Endothelial cell of umbilical vein (primary cell): Measurements from ENCODE around the gene ACSS1. TPM values are rescaled to one million over a fixed set of nuclear protein-coding genes. Genes with fewer than 3 reads are reported as not detected.

Experiments used
- BruUV-seq: library from RNA; stranded (reverse); fragments of 400-500 nt; replicated peaks from 2 replicates; lab custom pipeline; 2021; lab: Mats Ljungman, UMichigan
- CTCF ChIA-PET: fragments of 300-600, 350-600 bp; sonication (Branson Sonifier 250); formaldehyde crosslinking; loops from one replicate; lab custom pipeline; 2021; ENCODE audit warnings: antibody characterized with exemption, inconsistent platforms; lab: Charles Lee
- POLR2A ChIA-PET: fragments of 300-600, 350-600 bp; sonication (Branson Sonifier 250); formaldehyde crosslinking; loops from one replicate; lab custom pipeline; 2021; ENCODE audit warnings: antibody characterized with exemption, inconsistent platforms; lab: Charles Lee
- DNase-seq: peaks from one replicate; pipeline ENCODE4 v3.0.0-alpha.2; 2011; ENCODE audit warnings: low read depth, low spot score
- FAIRE-seq: peaks from 2 replicates; lab custom pipeline; 2011; peaks lifted over from hg19 to GRCh38; lab: Jason Lieb, UNC
- H2AFZ ChIP-seq: 2 replicates; pipeline ENCODE4 v1.6.0; 2012; ENCODE audit warnings: low read depth, low read length, control low read depth, inconsistent platforms
- H3K27ac ChIP-seq: 2 replicates; pipeline ENCODE4 v1.5.1; 2011; ENCODE audit warnings: low read depth, mild to moderate bottlenecking, control low read depth, low read length, moderate library complexity; ENCODE audit not compliant: insufficient read depth
- H3K27me3 ChIP-seq, 2 experiments: 2 replicates each; pipeline versions ENCODE4 v1.6.0 to v1.6.1; 2011; ENCODE audit warnings: low read length in 2 of 2, mixed read lengths in 1 of 2; ENCODE audit not compliant: control insufficient read depth in 2 of 2, insufficient read depth in 2 of 2
- H3K36me3 ChIP-seq, 2 experiments: 2 replicates in 1 of 2; 3 replicates in 1 of 2; pipeline ENCODE4 v1.5.1; 2011; ENCODE audit warnings: low read length in 2 of 2, mild to moderate bottlenecking in 1 of 2, moderate library complexity in 1 of 2; ENCODE audit not compliant: control insufficient read depth in 2 of 2, insufficient read depth in 2 of 2; ENCODE audit errors: extremely low read depth in 1 of 2
- H3K4me1 ChIP-seq: 3 replicates; pipeline ENCODE4 v1.5.1; 2011; ENCODE audit warnings: mild to moderate bottlenecking, low read length; ENCODE audit not compliant: control insufficient read depth, insufficient read depth; ENCODE audit errors: extremely low read depth
- H3K4me2 ChIP-seq: 2 replicates; pipeline ENCODE4 v1.6.1; 2011; ENCODE audit warnings: low read length, control low read depth, mixed read lengths; ENCODE audit not compliant: insufficient read depth
- H3K4me3 ChIP-seq, 3 experiments: fragments of 200-600 bp in 1 of 3; sonication (generic), shearing (Covaris generic) in 1 of 3; replicated peaks in 1 of 3; 2 replicates each; pipeline ENCODE4 v1.5.1; 2011 to 2016; ENCODE audit warnings: control low read depth in 3 of 3, low read length in 3 of 3, mild to moderate bottlenecking in 2 of 3, inconsistent platforms in 1 of 3, low read depth in 1 of 3, moderate library complexity in 1 of 3; ENCODE audit not compliant: insufficient read depth in 1 of 3
- H3K79me2 ChIP-seq: 2 replicates; pipeline ENCODE4 v1.6.0; 2012; ENCODE audit warnings: low read length, inconsistent platforms; ENCODE audit not compliant: control insufficient read depth, insufficient read depth
- H3K9ac ChIP-seq: replicated peaks from 2 replicates; pipeline ENCODE3; 2011; ENCODE audit warnings: low read length, control low read depth; ENCODE audit not compliant: insufficient read depth; ENCODE audit errors: extremely low read depth
- H3K9me1 ChIP-seq: replicated peaks from 3 replicates; pipeline ENCODE4 v1.6.0; 2011; ENCODE audit warnings: mild to moderate bottlenecking, low read length; ENCODE audit not compliant: control insufficient read depth, insufficient read depth; ENCODE audit errors: extremely low read depth
- H3K9me3 ChIP-seq: replicated peaks from 2 replicates; pipeline ENCODE4 v1.5.1; 2012; ENCODE audit warnings: low read length, inconsistent platforms; ENCODE audit not compliant: control insufficient read depth, insufficient read depth
- H4K20me1 ChIP-seq: replicated peaks from 2 replicates; pipeline ENCODE3; 2011; ENCODE audit warnings: mild to moderate bottlenecking, low read length; ENCODE audit not compliant: control insufficient read depth, insufficient read depth; ENCODE audit errors: extremely low read depth
- CTCF ChIP-seq, 2 donors: IDR thresholded peaks; 1 replicate in 1 of 2; 2 replicates in 1 of 2; pipeline ENCODE4 v1.5.1; 2011; ENCODE audit warnings: low read length in 2 of 2, mild to moderate bottlenecking in 2 of 2, moderate library complexity in 2 of 2, control low read depth in 1 of 2, inconsistent platforms in 1 of 2, low read depth in 1 of 2; ENCODE audit not compliant: insufficient read depth in 1 of 2; ENCODE audit errors: extremely low read depth in 1 of 2
- EZH2 ChIP-seq: IDR thresholded peaks from 2 replicates; pipeline ENCODE4 v1.6.1; 2012; ENCODE audit warnings: borderline replicate concordance, low read depth, mild to moderate bottlenecking, moderate library complexity, low read length, inconsistent platforms; ENCODE audit not compliant: severe bottlenecking
- FOS ChIP-seq: IDR thresholded peaks from 2 replicates; pipeline ENCODE4 v1.6.1; 2011; ENCODE audit warnings: mild to moderate bottlenecking, low read length, moderate library complexity, borderline replicate concordance; ENCODE audit not compliant: insufficient read depth
- GATA2 ChIP-seq: IDR thresholded peaks from 2 replicates; pipeline ENCODE4 v1.7.0; 2011; ENCODE audit warnings: low read depth, mild to moderate bottlenecking, moderate library complexity, mixed read lengths, low read length; ENCODE audit not compliant: insufficient read length, insufficient read depth
- JUN ChIP-seq: IDR thresholded peaks from 2 replicates; pipeline ENCODE4 v1.6.1; 2011; ENCODE audit warnings: borderline replicate concordance, low read depth; ENCODE audit not compliant: insufficient read length, insufficient read depth
- MAX ChIP-seq: IDR thresholded peaks from 2 replicates; pipeline ENCODE4 v1.6.1; 2011; ENCODE audit not compliant: insufficient read depth, insufficient read length
- MYC ChIP-seq: IDR thresholded peaks from one replicate; pipeline ENCODE4 v1.6.1; 2011; ENCODE audit warnings: mild to moderate bottlenecking, low read depth, low read length
- POLR2A ChIP-seq: IDR thresholded peaks from 2 replicates; pipeline ENCODE4 v1.6.1; 2012; ENCODE audit warnings: low read depth, mild to moderate bottlenecking, control low read depth, low read length
- POLR2AphosphoS5 ChIP-seq: IDR thresholded peaks from 2 replicates; pipeline ENCODE4 v1.6.1; 2012; ENCODE audit warnings: low read depth, mild to moderate bottlenecking, control low read depth, low read length, moderate library complexity; ENCODE audit not compliant: insufficient read depth
- dilution Hi-C: fragments of 300-500 bp; cut with MboI; formaldehyde crosslinking; loops from one replicate; pipeline ENCODE4 v1.15.0; 2019; ENCODE audit warnings: low sequenced_read_pairs; ENCODE audit not compliant: extremely low pct_ligation_motif_present
- intact Hi-C: fragments of 100-400 bp; cut with micrococcal nuclease; formaldehyde crosslinking; loops from one replicate; pipeline ENCODE4 v1.10.0; 2022
- polyA plus RNA-seq, 4 experiments: library from polyadenylated mRNA; depleted of rRNA in 3 of 4; stranded (reverse) in 3 of 4; unstranded in 1 of 4; fragments of >200 nt; gene quantifications; 2 replicates each; pipeline versions ENCODE4 v1.2.1 to v1.2.3, GENCODE V29; 2011 to 2012; ENCODE audit warnings: missing spikeins in 1 of 4
- total RNA-seq: library from RNA; stranded (reverse); gene quantifications from 2 replicates; pipeline ENCODE4 v1.2.3, GENCODE V29; 2021

The ACSS1 gene
- total and polyA plus RNA-seq, 2 donors (not counting 3 experiments of a cell fraction or from before 2014, with no cell fraction given): 6.2 to 17.9 TPM

GRCh38 chr20:25031241-25031640 lies 26.7 kb downstream of the ACSS1 start:
- FAIRE-seq (no peak), DNase-seq (no peak)
- ChIA-PET POLR2A (no interaction called here), CTCF (no interaction called here)
- Histone ChIP-seq H3K27ac (no peak overlapping the region), H3K4me1 (peaks cover 6% of the 10 kb centered on the region), H3K4me2 (no peak overlapping the region), H3K36me3 (no peaks in the 10 kb centered on the region), H3K4me3 (no peak overlapping the region), H3K79me2 (no peaks in the 10 kb centered on the region), H2AFZ (no peak overlapping the region), H4K20me1 (no peaks in the 10 kb centered on the region), H3K9me1 (no peaks in the 10 kb centered on the region), H3K9me3 (no peaks in the 10 kb centered on the region), H3K9ac (no peak overlapping the region), H3K27me3 (no peaks in the 10 kb centered on the region)
- no TSS peak for BruUV-seq
- TF ChIP-seq CTCF (IDR thresholded peaks at IDR 0.05; ENCODE audit: extremely low read depth in 1 of 2, insufficient read depth in 1 of 2, low read depth in 1 of 2, low read length in 2 of 2) (no peak), FOS (no peak), POLR2A (no peak), MYC (no peak), EZH2 (no peak), POLR2AphosphoS5 (no peak), JUN (no peak), GATA2 (no peak), MAX (no peak)
- dilution Hi-C loops (no loop called here), intact Hi-C loops (no loop called here)
